RWPE1 (cell line): ENCODE measurements around the gene RALGPS1.

ENCODE experiments used
- CTCF ChIA-PET: fragments of 350-600 bp; sonication (Branson Sonifier 250); formaldehyde crosslinking; extraction: SDS; loops from one replicate; lab custom pipeline; 2021; lab: Yijun Ruan, JAX
- POLR2A ChIA-PET: fragments of 400-600 bp; formaldehyde crosslinking; extraction: SDS; loops from one replicate; lab custom pipeline; 2020; ENCODE audit warnings: antibody characterized with exemption; ENCODE audit not compliant: low non-redundant PET; lab: Yijun Ruan, JAX
- DNase-seq: peaks from one replicate; pipeline ENCODE4 v3.0.0; 2012; ENCODE audit warnings: low spot score
- H3K27ac ChIP-seq: fragments of 450-650 bp; 2 replicates; pipeline ENCODE4 v1.5.1; 2017
- CTCF ChIP-seq: fragments of 450-650 bp; conservative IDR thresholded peaks from 2 replicates; pipeline ENCODE4 v1.5.1; 2017; ENCODE audit warnings: low read depth, mild to moderate bottlenecking

The RALGPS1 gene

GRCh38 chr9:127154390-127155191 lies 240.0 kb downstream of the RALGPS1 start:
- no peak for TF ChIP-seq CTCF
- CTCF ChIA-PET: interaction anchor here (0.6 to 1.0 kb wide), 2 partner anchors 44 to 83 kb away, joined by 3 read pairs; no protein-coding TSS in a partner anchor
- no peak for DNase-seq
- POLR2A ChIA-PET: no interaction called here
- H3K27ac ChIP-seq: no peak overlapping the region

- H3K27ac ChIP-seq: no peak overlapping the region
- ChIA-PET POLR2A (no interaction called here), CTCF (interaction anchor here (0.6 kb wide), 1 partner anchor 197 kb away, joined by 3 read pairs; no protein-coding TSS in a partner anchor)
- TF ChIP-seq CTCF: no peak
- DNase-seq: no peak
These were observed 240.9 kb downstream of the RALGPS1 start for GRCh38 chr9:127155314-127155960.

GRCh38 chr9:127158786-127159324 lies 244.3 kb downstream of the RALGPS1 start:
- CTCF ChIA-PET: no interaction called here
- no peak for DNase-seq
- H3K27ac ChIP-seq: 0 out of 2 replicates have a peak overlapping the region, but pooled peaks have one; percentile 7
- TF ChIP-seq CTCF: no peak
- POLR2A ChIA-PET: no interaction called here

GRCh38 chr9:127159325-127159801 lies 244.8 kb downstream of the RALGPS1 start:
- POLR2A ChIA-PET: no interaction called here
- peak; percentile 29 for DNase-seq
- 0 out of 2 replicates have a peak overlapping the region, but pooled peaks have one; percentile 7 for H3K27ac ChIP-seq
- CTCF ChIA-PET: interaction anchor here (0.6 to 1.1 kb wide), 2 partner anchors 26 to 36 kb away, joined by 3 to 5 read pairs; no protein-coding TSS in a partner anchor
- no peak for TF ChIP-seq CTCF

GRCh38 chr9:127159949-127160610 lies 245.5 kb downstream of the RALGPS1 start:
- ChIA-PET CTCF (interaction anchor here (0.6 to 1.4 kb wide), 4 partner anchors 8 to 496 kb away, joined by 3 to 5 read pairs (median 4); no protein-coding TSS in a partner anchor), POLR2A (interaction anchor here (0.7 kb wide), 1 partner anchor 10 kb away, joined by 3 read pairs; no protein-coding TSS in a partner anchor)
- no peak for DNase-seq
- TF ChIP-seq CTCF: no peak
- no peak overlapping the region for H3K27ac ChIP-seq
